GM20431 (cell line): ENCODE results near the gene ZCCHC3.
"Not testable (repeated sequence)": the region's sequence is repeated elsewhere in the genome, so short reads cannot be mapped to it uniquely, and the experiment has no call there.

Experiments
- in situ Hi-C: fragments of 300-500 bp; cut with MseI, MboI; formaldehyde crosslinking; loops from one replicate; pipeline ENCODE4 v1.15.0; 2020; ENCODE audit warnings: low sequenced_read_pairs; ENCODE audit not compliant: unreplicated experiment

ZCCHC3 gene

DNA sequence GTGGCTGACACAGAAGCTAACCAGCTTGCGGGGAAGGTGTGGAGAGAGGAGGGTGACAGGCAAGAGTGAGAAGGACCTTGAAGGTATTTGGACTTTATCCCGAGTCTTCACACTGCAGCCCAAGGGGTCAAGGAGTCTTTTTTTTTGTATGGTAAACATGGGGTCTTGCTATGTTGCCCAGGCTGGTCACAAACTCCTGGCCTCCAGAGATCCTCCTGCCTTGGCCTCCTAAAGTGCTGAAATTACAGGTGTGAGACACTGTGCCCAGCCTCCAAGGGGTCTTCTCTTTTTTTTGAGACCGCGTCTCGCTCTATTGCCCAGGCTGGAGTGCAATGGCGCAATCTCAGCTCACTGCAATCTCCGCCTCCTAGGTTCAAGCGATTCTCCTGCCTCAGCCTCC, 37.2 kb downstream of the ZCCHC3 start:
- in situ Hi-C loops, result no loop called here

DNA sequence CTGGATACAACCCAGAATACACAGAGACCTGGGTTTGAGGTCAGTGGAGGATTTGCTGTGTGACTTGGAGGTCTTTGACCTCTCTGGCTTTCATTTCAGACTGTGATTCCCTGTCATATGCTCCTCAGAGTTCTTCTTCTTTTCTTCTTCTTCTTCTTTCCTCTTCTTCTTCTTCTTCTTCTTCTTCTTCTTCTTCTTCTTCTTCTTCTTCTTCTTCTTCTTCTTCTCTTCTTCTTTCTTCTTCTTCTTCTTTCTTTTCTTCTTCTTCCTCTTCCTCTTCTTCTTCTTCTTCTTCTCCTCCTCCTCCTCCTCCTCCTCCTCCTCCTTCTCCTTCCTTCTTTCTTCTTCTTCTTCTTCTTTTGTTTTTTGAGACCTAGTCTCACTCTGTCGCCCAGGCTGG, 38.7 kb downstream of the ZCCHC3 start:
- in situ Hi-C loops, result not testable (repeated sequence)

DNA sequence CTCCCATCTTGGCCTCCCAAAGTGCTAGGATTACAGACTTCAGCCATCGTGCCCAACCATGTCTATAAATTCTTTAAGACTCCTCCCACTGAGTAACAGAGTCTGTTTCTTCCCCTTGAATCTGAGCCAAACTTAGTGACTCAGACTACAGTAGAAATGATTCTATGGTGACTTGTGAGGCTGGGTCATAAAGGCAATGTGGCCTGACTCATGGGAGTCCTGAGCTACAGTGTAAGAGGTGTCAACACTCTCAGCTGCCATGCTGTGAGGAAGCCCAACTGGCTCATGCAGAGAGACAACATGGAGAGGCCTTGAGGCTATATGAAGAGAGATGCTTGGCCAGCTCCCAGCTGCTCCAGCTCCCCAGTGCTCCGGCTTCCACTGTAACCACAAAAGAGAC, 44.3 kb downstream of the ZCCHC3 start:
- in situ Hi-C loops, result no loop called here

DNA sequence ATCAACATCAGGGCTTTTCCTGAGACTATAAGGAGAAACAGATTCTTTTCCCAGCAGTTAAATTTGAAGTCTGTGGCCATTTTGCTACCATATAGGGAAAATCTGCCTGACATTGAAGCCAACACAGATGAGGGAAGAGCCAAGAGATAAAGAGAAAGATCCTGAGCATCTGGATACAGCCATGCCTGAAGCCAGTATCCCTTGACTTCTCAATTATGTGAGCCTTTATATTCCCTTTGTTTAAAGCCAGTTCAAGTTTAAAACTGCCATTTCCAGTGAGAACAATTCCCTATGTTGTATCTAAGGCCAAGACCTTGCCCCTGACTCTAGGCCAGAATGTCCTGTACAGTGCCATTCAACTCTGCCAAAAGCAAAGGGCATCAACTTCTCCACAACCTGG, 45.7 kb downstream of the ZCCHC3 start:
- in situ Hi-C loops, result no loop called here

DNA sequence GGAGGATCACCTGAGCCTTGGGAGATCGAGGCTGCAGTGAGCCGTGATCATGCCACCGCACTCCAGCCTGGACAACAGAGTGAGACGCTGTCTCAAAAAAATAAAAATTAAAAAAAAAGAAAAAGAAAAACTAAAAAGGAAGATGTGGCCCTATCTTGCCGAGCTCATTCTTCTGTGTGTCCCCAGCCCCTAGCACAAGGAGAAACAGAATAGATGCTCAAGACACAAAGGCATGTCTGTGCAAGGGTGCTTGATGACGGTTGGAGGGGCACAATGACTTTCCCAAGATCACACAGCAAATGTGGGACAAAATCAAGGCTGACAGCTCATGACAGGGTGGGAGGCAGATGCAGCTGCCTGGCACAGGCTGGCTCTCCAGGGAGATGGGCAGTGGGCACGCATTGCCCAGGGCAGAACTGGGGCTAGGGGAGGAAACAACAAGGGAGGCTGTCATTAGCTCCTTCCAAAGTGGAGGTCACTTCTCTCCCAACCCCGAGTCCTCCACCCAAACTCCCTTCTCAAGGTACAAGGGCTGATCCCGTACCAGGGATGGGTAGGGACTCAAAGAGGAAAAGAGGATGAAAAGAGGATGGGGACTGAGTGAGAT, 48.8 kb downstream of the ZCCHC3 start:
- in situ Hi-C loops, result no loop called here

DNA sequence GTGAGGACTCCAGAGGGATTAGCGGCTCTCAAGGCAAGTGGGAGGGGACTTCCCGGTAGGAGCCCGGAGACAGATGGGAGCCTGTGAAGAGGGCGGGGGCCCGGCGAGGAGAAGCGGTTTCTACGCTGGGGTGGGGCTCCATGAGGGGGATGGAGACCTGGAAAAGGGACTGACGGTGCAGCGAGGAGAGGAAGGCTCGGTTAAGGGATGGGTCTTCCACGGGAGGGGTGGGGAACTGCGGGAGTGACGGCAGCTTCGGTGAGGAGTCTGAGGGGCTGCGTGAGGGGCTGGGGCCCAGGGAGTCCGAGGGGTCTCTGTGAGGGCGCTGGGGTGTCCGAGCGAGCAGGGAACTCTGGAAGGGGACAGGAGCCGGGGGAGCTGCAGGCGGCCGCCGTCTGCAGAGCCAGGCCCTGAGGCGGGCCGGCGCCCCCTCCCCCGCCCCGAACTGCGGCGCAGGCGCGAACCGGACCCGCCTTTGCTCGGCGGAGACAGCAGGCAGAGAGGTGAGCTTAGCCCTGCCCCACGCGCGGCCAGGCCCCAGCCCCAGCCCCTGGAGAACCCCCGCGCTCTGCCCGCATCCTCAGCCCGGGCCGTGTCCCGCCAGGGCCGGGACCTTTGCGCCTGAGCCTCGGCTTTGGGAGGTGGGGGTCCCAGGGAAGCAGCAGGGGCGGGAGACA, 49.4 kb downstream of the ZCCHC3 start, which contains the start of gene NRSN2:
NRSN2 (plus strand) TSS at position 472 of the 677 bp plus-strand sequence. CDS start 2,533 bp downstream, outside the sequence.
- in situ Hi-C loops, result no loop called here

DNA sequence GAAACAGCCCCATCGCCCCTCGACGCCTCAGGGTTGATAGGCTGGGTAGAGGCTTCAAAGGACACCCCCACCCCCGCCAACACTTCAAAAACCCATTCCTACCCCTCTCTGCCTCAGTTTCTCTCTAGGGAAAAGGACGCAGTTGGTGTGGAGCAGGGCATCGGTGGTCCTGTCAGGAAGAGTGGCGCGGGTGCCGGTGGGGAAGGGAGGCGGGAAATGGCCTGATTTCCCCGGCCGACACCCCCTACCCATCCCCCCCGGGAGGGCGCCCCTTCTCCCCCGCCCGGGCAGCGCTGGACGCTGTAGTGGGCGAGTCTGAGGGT, 49.9 kb downstream of the ZCCHC3 start:
- in situ Hi-C loops, result no loop called here

DNA sequence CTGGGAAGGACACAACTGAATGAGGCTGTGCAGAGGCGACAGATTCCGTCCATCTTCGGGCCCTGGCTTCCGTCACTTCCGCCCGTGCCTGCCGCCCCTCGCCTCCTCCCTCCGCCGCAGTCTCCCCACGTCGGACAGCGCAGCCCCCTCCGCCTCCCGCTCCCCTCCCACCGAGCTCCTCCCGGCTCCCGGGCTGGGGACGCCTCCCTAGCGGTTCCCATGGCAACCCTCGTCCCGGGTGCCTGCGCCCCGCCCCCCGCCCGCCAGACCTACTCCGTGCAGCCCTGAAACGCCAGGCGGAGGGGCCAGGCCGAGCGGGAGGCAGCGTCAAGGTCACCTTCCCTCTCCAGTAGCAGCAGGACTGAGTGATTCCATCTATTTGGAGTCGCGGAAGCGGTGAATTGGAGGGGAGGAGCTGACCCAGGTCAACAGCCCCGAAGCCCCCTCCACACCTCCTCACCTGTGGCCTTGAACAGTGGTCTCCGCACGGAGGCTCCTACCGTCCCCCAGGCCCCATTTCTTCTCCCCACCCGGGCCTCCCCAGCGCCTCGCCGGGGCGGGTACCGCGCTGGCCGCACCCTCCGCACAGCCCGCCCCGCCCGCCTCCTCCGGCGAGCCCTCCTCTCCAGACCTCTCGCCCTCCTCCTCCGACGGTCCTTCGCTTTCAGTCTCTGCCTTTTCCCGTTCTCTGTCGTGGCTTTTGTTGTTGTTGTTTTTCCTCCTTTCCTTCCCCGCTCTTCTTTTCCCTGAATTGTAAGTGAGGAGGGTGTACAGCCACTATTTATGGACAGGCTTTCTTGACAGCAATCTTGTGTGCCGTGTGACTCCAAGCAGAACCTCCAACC, 50.5 kb downstream of the ZCCHC3 start:
- in situ Hi-C loops, result no loop called here

DNA sequence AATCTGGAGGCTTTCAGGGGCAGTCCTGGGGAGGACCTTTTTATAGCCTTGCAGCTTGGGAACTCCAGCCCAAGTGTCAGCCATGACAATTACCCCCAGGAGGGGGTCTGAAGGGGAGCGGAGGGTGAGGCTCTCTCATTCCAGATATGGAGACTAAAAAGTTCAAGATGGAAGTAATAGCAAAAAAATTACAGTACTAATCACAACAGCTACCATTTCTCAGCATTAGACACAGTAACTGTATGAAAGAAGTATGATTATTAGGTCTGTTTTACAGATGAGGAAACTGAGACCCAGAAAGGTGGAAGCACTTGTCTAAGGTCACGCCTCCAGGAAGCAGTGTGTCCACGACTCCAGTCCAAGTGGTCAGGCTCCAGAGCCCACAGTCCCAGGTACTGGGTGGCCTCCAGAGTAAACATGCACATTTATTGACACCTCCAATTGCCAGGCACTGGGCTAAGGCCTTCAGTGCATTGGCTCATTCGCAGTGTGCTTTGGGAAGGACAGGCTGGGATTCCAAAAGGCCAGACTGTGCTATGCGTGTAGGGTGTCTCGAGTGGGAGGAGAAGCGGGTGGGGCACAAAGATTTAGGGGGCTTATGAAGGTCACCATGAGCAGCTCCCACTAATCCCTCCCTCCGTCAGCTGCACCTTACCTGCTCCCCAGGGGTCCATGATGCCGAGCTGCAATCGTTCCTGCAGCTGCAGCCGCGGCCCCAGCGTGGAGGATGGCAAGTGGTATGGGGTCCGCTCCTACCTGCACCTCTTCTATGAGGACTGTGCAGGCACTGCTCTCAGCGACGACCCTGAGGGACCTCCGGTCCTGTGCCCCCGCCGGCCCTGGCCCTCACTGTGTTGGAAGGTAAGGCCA, 51.8 kb downstream of the ZCCHC3 start:
- in situ Hi-C loops, result no loop called here
